K562 (cell line): ENCODE measurements around the gene MRPL40. TPM values are rescaled to one million over a fixed set of nuclear protein-coding genes. Genes with fewer than 3 reads are reported as not detected.

Source experiments
- ARID2 ChIP-seq: fragments of 450-650 bp; IDR thresholded peaks from 2 replicates; pipeline ENCODE4 v1.6.1; 2017; ENCODE audit warnings: antibody characterized with exemption, mild to moderate bottlenecking
- ATF3 ChIP-seq, 2 experiments: fragments of 450-650 bp in 1 of 2; sonication (generic) in 1 of 2; formaldehyde crosslinking in 1 of 2; IDR thresholded peaks in 1 of 2; conservative IDR thresholded peaks in 1 of 2; 2 replicates each; pipeline versions ENCODE4 v1.6.1 to v1.8.1; 2016 to 2023; ENCODE audit warnings: mild to moderate bottlenecking in 2 of 2, moderate library complexity in 2 of 2, inconsistent platforms in 1 of 2, missing genetic modification reagents in 1 of 2
- CBX2 ChIP-seq: fragments of 200-600 bp; sonication (generic); IDR thresholded peaks from one replicate; pipeline ENCODE4 v1.6.1; 2012; ENCODE audit warnings: mild to moderate bottlenecking, low read length, inconsistent platforms; ENCODE audit not compliant: insufficient read depth, poor library complexity, severe bottlenecking
- FOXO4 ChIP-seq: fragments of 450-650 bp; formaldehyde crosslinking; IDR thresholded peaks from 2 replicates; pipeline ENCODE4 v1.4.0; 2020; ENCODE audit warnings: mild to moderate bottlenecking, moderate library complexity
- GABPB1 ChIP-seq: sonication (generic); formaldehyde crosslinking; IDR thresholded peaks from 2 replicates; pipeline ENCODE4 v1.8.0; 2022; ENCODE audit warnings: mild to moderate bottlenecking, missing genetic modification reagents
- JUNB ChIP-seq: fragments of 450-650 bp; formaldehyde crosslinking; conservative IDR thresholded peaks from 2 replicates; pipeline ENCODE4 v1.4.0; 2020; ENCODE audit warnings: mild to moderate bottlenecking
- KAT2B ChIP-seq: IDR thresholded peaks from one replicate; pipeline ENCODE4 v1.6.1; 2012; ENCODE audit warnings: low read depth, mild to moderate bottlenecking, control low read depth, inconsistent platforms, low read length, moderate library complexity
- KDM1A ChIP-seq, 2 experiments: fragments of 450-650 bp; IDR thresholded peaks; 2 replicates each; pipeline ENCODE4 v1.6.1; 2016; ENCODE audit warnings: mild to moderate bottlenecking in 2 of 2
- MCM2 ChIP-seq: fragments of 450-650 bp; IDR thresholded peaks from 2 replicates; pipeline ENCODE4 v1.6.1; 2017; ENCODE audit warnings: low read depth, mild to moderate bottlenecking
- RAD51 ChIP-seq: fragments of 450-650 bp; IDR thresholded peaks from 2 replicates; pipeline ENCODE4 v1.7.1; 2016; ENCODE audit warnings: low read depth, mild to moderate bottlenecking, borderline replicate concordance
- RCOR1 ChIP-seq, 2 experiments: IDR thresholded peaks; 2 replicates each; pipeline ENCODE4 v1.6.1; 2012; ENCODE audit warnings: low read depth in 2 of 2, low read length in 2 of 2, borderline replicate concordance in 1 of 2, improper control_type of control experiment in 1 of 2
- SAP30 ChIP-seq: fragments of 200-600 bp; sonication (generic); IDR thresholded peaks from 2 replicates; pipeline ENCODE4 v1.6.1; 2012; ENCODE audit warnings: borderline replicate concordance, low read depth, mild to moderate bottlenecking, moderate library complexity, low read length, control low read depth, inconsistent platforms; ENCODE audit not compliant: insufficient read depth, poor library complexity, severe bottlenecking
- SRSF3 ChIP-seq: fragments of 200-400 bp; formaldehyde crosslinking; IDR thresholded peaks from 2 replicates; pipeline ENCODE4 v1.6.1; 2016; ENCODE audit warnings: mild to moderate bottlenecking, low read length, moderate library complexity; ENCODE audit not compliant: insufficient read depth
- TFE3 ChIP-seq: fragments of 450-650 bp; formaldehyde crosslinking; IDR thresholded peaks from 2 replicates; pipeline ENCODE4 v1.4.0; 2020; ENCODE audit warnings: mild to moderate bottlenecking, mixed read lengths
- ZNF232 ChIP-seq: sonication (generic); formaldehyde crosslinking; IDR thresholded peaks from 2 replicates; pipeline ENCODE4 v1.8.0; 2022; ENCODE audit warnings: mild to moderate bottlenecking, missing genetic modification reagents
- polyA plus RNA-seq, 8 experiments: library from polyadenylated mRNA; depleted of rRNA in 4 of 8; stranded (reverse) in 5 of 8; unstranded in 3 of 8; fragments of >200 nt; fragmentation: Nextera tagmentation in 2 of 8; fragmentation: Illumina TruSeq in 1 of 8; extraction: Ambion mirVana in 2 of 8; extraction: Trizol in 1 of 8; gene quantifications; 2 replicates each; pipeline versions ENCODE4 v1.2.1 to v1.2.3, GENCODE V29; 2011 to 2014; ENCODE audit warnings: inconsistent platforms in 1 of 8, missing spikeins in 1 of 8
- total RNA-seq, 7 experiments: library from RNA; depleted of rRNA in 6 of 7; stranded (reverse); fragments of >200 nt in 6 of 7; fragmentation: Illumina TruSeq in 2 of 7; extraction: Trizol in 2 of 7; gene quantifications; 2 replicates each; pipeline versions ENCODE4 v1.2.1 to v1.2.3, GENCODE V29; 2011 to 2021; ENCODE audit warnings: low replicate concordance in 1 of 7
- TF ChIP-seq, protein P1 (sequence below): fragments of 150-350 bp; conservative IDR thresholded peaks from 2 replicates; pipeline ENCODE4 v1.6.1; 2014; ENCODE audit warnings: low read length
- TF ChIP-seq, protein P2 (sequence below): sonication (generic); formaldehyde crosslinking; IDR thresholded peaks from 2 replicates; pipeline ENCODE4 v1.8.1; 2023; ENCODE audit warnings: mild to moderate bottlenecking, missing genetic modification reagents

The MRPL40 gene
- total and polyA plus RNA-seq, 9 of the 15 experiments (the other 6 are each of a cell fraction or from before 2014, with no cell fraction given), result 132 to 652 (median 208) TPM

GRCh38 chr22:19480173-19480568 is 47.8 kb downstream of the MRPL40 start (continued):
- TF ChIP-seq, protein P1, sequence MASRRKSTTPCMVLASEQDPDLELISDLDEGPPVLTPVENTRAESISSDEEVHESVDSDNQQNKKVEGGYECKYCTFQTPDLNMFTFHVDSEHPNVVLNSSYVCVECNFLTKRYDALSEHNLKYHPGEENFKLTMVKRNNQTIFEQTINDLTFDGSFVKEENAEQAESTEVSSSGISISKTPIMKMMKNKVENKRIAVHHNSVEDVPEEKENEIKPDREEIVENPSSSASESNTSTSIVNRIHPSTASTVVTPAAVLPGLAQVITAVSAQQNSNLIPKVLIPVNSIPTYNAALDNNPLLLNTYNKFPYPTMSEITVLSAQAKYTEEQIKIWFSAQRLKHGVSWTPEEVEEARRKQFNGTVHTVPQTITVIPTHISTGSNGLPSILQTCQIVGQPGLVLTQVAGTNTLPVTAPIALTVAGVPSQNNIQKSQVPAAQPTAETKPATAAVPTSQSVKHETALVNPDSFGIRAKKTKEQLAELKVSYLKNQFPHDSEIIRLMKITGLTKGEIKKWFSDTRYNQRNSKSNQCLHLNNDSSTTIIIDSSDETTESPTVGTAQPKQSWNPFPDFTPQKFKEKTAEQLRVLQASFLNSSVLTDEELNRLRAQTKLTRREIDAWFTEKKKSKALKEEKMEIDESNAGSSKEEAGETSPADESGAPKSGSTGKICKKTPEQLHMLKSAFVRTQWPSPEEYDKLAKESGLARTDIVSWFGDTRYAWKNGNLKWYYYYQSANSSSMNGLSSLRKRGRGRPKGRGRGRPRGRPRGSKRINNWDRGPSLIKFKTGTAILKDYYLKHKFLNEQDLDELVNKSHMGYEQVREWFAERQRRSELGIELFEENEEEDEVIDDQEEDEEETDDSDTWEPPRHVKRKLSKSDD, result no peak
- TF ChIP-seq CBX2, result no peak
- no peak for TF ChIP-seq RCOR1 (IDR thresholded peaks at IDR 0.05; ENCODE audit: borderline replicate concordance in 1 of 2, low read depth in 2 of 2, low read length in 2 of 2)
- no peak for TF ChIP-seq KAT2B
- no peak for TF ChIP-seq ARID2
- TF ChIP-seq KDM1A (IDR thresholded peaks at IDR 0.05), result no peak
- peak; percentile 79; the same call in 1 of the 2 replicates for TF ChIP-seq FOXO4 (CRISPR knock-in tag)
- TF ChIP-seq TFE3 (CRISPR knock-in tag), result no peak; the same call in 1 of the 2 replicates
- TF ChIP-seq SAP30, result no peak
- no peak for TF ChIP-seq RAD51
- TF ChIP-seq SRSF3, result 0 out of 2 replicates have a peak, but pooled peaks have one; percentile 86
- TF ChIP-seq JUNB (CRISPR knock-in tag), result no peak
- TF ChIP-seq ATF3 (IDR thresholded peaks at IDR 0.05), result no peak
- TF ChIP-seq ATF3 (CRISPR knock-in tag; conservative IDR thresholded peaks at IDR 0.05), result no peak
- TF ChIP-seq, protein P2, sequence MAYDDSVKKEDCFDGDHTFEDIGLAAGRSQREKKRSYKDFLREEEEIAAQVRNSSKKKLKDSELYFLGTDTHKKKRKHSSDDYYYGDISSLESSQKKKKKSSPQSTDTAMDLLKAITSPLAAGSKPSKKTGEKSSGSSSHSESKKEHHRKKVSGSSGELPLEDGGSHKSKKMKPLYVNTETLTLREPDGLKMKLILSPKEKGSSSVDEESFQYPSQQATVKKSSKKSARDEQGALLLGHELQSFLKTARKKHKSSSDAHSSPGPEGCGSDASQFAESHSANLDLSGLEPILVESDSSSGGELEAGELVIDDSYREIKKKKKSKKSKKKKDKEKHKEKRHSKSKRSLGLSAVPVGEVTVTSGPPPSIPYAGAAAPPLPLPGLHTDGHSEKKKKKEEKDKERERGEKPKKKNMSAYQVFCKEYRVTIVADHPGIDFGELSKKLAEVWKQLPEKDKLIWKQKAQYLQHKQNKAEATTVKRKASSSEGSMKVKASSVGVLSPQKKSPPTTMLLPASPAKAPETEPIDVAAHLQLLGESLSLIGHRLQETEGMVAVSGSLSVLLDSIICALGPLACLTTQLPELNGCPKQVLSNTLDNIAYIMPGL (CRISPR knock-in tag), result peak; percentile 92
- no peak for TF ChIP-seq GABPB1 (CRISPR knock-in tag)
- TF ChIP-seq ZNF232, result no peak
- TF ChIP-seq MCM2, result no peak
